GM18858 (cell line): ENCODE measurements around the gene MMP7.

Experiments
- ATAC-seq: cut with Tn5 transposase; IDR thresholded peaks from one replicate; pipeline ENCODE4 v1.9.1; 2021; ENCODE audit not compliant: unreplicated experiment

MMP7 gene

GRCh38 chr11:102530558-102530957 is at the start of gene MMP7:
MMP7 (minus strand) TSS chr11:102530747; CDS start chr11:102530700, 47 bp downstream.
- ATAC-seq, result no peak

GRCh38 chr11:102577723-102578122 is 47.2 kb upstream of the MMP7 start:
- ATAC-seq, result no peak

- peak; percentile 60 for ATAC-seq
These were observed 46.6 kb upstream of the MMP7 start for GRCh38 chr11:102577182-102577581.

GRCh38 chr11:102576350-102576749 is 45.8 kb upstream of the MMP7 start:
- ATAC-seq, result no peak

- ATAC-seq, result no peak
These were observed 44.5 kb upstream of the MMP7 start for GRCh38 chr11:102575012-102575411.

- ATAC-seq, result no peak
These were observed 43.3 kb upstream of the MMP7 start for GRCh38 chr11:102573851-102574250.

- ATAC-seq, result no peak
These were observed 42.1 kb upstream of the MMP7 start for GRCh38 chr11:102572554-102573220.

- ATAC-seq, result no peak
These were observed 38.3 kb upstream of the MMP7 start for GRCh38 chr11:102568851-102569250.

- no peak for ATAC-seq
These were observed 35.6 kb upstream of the MMP7 start for GRCh38 chr11:102566112-102566511.

GRCh38 chr11:102564110-102564509 is 33.6 kb upstream of the MMP7 start:
- ATAC-seq, result peak; percentile 66

GRCh38 chr11:102561636-102562035 is 31.1 kb upstream of the MMP7 start:
- ATAC-seq, result no peak

GRCh38 chr11:102560555-102561011 is 30.0 kb upstream of the MMP7 start:
- ATAC-seq, result peak; percentile 69

- peak; percentile 38 for ATAC-seq
These were observed 29.3 kb upstream of the MMP7 start for GRCh38 chr11:102559839-102560238.

GRCh38 chr11:102555091-102555490 is 24.5 kb upstream of the MMP7 start:
- no peak for ATAC-seq

- peak; percentile 92 for ATAC-seq
These were observed 23.3 kb upstream of the MMP7 start for GRCh38 chr11:102553835-102554282.

- no peak for ATAC-seq
These were observed 22.1 kb upstream of the MMP7 start for GRCh38 chr11:102552447-102553194.

- ATAC-seq, result no peak
These were observed 21.5 kb upstream of the MMP7 start for GRCh38 chr11:102552020-102552419.

GRCh38 chr11:102551169-102551781 is 20.7 kb upstream of the MMP7 start:
- ATAC-seq, result no peak

- ATAC-seq, result peak; percentile 75
These were observed 16.4 kb upstream of the MMP7 start for GRCh38 chr11:102546923-102547471.

- ATAC-seq, result peak; percentile 46
These were observed 15.9 kb upstream of the MMP7 start for GRCh38 chr11:102546427-102546826.

- ATAC-seq, result no peak
These were observed 15.2 kb upstream of the MMP7 start for GRCh38 chr11:102545701-102546100.

- no peak for ATAC-seq
These were observed 14.0 kb upstream of the MMP7 start for GRCh38 chr11:102544594-102544993.
